Posterior vena cava (tissue), 2 donors: Measurements from ENCODE around the gene MDM1. TPM values are rescaled to one million over a fixed set of nuclear protein-coding genes. Genes with fewer than 3 reads are reported as not detected.

Source experiments
- DNase-seq: peaks from one replicate; pipeline ENCODE4 v3.0.0-alpha.2; 2020; ENCODE audit warnings: low spot score
- intact Hi-C, 2 donors: fragments of 100-400 bp; cut with DNase I; formaldehyde crosslinking; loops; one replicate each; pipeline versions ENCODE4 v1.14.1 to v1.14.2; 2022 to 2023
- total RNA-seq, 2 donors: library from RNA; stranded (reverse); fragmentation: NEBNext Ultra II Directional; extraction: Animal tissue kit (Norgen Biotek cat#: 25700); gene quantifications; one replicate each; pipeline ENCODE4 v1.2.1, GENCODE V29; 2021
- donor health status: DM: yes; HTN: yes; CAD: no.
- donor health status: DM: yes; HTN: yes; CAD: no.

The MDM1 gene
- total RNA-seq, 2 donors from 2014 or later = 11.2 to 12.6 TPM

DNA sequence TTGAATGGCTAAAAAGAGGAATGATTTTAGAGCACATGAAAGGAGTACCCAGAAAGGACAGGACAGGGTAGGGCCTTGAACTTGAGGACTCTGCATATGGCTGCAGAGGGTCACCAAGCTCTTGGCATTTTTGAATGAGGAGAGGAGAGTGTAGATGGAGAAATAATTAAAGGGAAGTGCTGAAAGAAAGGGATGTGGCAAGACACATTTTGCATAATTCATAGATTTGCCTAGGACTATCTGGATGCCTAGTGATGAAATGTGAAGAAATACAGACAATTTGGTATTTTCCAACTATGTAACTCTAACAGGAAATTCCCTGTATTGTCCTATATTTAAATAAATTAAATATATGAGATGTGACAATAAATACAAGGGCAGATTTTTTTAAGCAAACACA lies 27.5 kb upstream of the MDM1 start:
- no peak for DNase-seq
- intact Hi-C loops = loop anchor here in 1 of 2 donors (5.0 kb wide), 2 partner anchors 48 to 328 kb away; partner anchors contain the start of gene NUP107

GRCh38 chr12:68358532-68359485 lies 26.6 kb upstream of the MDM1 start:
- no peak for DNase-seq
- intact Hi-C loops = loop anchor here in 1 of 2 donors (5.0 kb wide), 1 partner anchor 328 kb away; the partner anchor contains the start of gene NUP107

DNA sequence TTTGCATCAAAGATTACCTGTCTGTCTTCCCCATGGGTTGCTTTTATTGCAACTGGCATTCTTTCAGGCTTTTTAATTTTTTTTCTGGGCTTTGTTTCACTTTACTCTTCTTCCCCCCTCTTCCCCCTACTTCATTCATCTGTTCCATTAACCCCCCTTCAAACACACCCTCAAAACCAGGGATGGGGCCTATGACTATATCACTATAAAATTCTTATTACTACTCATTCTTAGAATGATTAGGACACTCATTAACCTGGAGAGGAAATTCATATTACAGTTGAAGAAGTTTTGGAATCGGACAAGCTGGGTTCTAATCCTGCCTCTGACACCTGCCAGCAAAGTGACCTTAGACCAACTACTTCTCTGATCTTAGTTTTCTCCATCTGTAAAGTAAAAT lies 24.8 kb upstream of the MDM1 start:
- intact Hi-C loops = loop anchor here in 1 of 2 donors (5.0 kb wide), 1 partner anchor 330 kb away; the partner anchor contains the start of gene NUP107
- DNase-seq = no peak

DNA sequence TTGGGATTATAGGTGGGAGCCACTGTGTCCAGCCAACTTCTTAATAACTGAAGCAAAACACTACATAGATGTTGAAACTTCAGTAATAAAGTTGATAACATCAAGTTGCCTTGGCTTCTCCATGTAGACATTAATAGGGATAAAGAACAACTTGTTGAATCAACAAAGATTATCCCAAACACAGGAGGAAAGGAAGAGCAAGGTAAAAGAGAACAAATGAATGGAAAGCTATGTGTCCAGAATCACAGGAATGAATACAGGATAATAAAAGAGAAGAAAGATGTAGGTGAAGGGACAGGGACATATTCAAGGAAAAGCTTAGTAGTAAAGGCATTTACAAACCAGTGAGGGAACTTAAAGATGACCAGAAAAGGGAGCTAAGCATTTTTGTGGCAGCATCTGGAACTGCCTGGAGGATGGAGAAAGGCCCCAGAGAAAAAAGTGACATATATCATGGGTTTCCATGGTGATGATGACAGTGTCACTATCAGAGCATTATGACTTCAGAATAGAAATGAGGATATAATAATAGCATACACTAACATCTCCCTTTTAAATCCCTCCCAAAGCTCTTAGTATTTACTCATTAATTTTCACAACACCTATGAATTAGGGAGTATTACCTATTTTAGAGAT lies 24.0 kb upstream of the MDM1 start:
- DNase-seq = no peak
- intact Hi-C loops = loop anchor here in 1 of 2 donors (5.0 kb wide), 1 partner anchor 331 kb away; the partner anchor contains the start of gene NUP107

DNA sequence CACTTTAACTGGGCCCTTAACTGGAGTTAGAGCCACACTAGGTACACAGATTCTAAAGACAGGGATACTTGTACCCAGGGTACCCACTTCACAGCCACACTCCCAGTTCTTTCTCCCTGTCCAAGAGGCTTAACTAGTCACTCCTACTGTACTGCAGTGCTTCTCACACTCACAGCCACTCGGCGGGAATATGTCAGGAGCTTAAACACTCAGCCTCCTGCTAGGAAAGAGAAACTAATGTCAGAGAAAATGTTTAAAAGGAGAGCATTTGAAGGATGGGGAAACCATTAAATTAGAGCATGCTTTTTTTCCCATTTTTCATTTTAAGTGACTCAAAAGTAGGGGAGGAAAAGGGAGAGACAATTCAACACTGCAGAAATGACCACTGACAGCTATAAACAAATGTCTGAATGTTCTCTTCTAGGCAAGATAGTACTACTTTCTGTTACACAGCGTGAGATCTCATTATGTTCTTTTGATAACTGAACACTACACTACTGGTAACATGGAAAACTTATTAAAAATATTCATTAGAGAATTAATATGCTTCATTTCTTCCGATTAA lies 22.9 kb upstream of the MDM1 start:
- intact Hi-C loops = loop anchor here in 1 of 2 donors (5.0 kb wide), 1 partner anchor 332 kb away; the partner anchor contains the start of gene NUP107

GRCh38 chr12:68352067-68352466 lies 19.9 kb upstream of the MDM1 start:
- intact Hi-C loops = no loop called here

More for the DNA sequence above, 22.9 kb upstream of the MDM1 start:
- DNase-seq = no peak

DNA sequence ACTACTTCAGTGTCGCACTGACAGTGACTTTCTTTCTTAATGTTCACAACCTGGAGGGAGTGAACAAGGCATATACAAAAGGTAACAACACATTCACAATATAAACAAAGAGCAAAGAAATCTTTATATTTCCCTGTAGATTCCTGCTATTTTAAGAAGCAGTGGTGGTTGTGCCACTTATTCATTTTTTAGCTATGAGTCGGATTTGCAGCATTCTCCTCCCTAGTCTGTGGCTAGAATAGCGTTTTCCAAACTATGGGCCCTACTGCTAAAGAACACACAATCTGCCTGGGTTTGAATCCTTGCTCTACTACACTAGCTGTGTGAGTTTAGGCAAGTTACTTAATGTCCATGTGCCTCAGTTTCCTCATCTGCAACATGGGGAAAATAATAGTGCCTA lies 18.6 kb upstream of the MDM1 start:
- intact Hi-C loops = no loop called here
- DNase-seq = no peak

More at GRCh38 chr12:68352067-68352466, 19.9 kb upstream of the MDM1 start:
- no peak for DNase-seq

DNA sequence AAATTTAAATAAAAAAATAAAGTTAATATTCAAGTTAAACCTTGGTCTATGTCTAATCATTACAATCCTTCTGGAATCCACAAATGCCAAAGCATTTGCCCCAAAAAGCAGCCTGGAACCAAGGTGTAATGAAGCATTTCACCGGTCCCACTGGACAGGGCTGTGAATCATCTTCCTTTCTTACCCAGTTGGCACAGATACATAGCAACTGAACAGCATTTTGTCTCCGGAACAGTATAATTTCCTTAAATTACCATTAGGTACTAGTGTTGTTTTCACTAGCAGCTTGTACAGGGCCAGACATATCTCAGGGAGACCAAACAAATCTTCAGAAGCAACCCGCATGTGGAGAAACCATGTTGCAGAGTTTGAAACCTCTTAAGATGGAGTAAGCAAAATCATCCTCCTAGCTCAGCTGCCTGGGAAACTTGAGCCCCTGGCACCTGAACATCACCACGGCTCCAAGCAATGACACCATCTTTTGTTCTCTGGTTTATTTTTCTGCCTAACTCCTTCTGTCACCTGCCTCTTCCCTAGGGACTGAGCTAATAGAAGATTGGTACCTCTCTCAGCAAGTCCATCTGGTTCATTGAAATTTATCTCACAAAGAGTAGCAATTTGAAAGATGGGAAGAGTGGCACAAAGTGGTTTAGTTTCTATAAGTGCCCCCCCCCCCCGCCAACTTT lies 17.9 kb upstream of the MDM1 start:
- DNase-seq = no peak
- intact Hi-C loops = no loop called here

GRCh38 chr12:68349220-68349621 lies 17.1 kb upstream of the MDM1 start:
- no peak for DNase-seq
- intact Hi-C loops = no loop called here

DNA sequence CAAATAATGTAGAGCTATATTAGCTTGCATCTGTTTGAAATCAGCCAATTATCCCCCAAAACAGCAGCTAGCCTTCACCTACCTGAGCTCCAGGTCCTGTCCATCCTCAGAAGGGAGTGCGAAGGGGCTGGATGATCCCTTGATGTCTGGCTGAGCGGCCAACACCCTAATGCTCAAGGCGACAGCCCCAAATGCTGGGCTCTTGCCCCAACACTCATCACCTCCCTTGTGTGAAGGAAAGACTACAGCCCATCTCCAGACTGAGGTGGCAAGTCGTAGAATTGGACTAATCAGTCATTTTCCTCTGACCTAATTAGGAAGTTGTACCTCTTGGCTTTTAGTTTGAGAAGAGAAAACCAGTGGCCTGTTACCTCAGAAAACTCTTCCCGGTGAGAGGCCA lies 16.3 kb upstream of the MDM1 start:
- intact Hi-C loops = no loop called here
- no peak for DNase-seq

DNA sequence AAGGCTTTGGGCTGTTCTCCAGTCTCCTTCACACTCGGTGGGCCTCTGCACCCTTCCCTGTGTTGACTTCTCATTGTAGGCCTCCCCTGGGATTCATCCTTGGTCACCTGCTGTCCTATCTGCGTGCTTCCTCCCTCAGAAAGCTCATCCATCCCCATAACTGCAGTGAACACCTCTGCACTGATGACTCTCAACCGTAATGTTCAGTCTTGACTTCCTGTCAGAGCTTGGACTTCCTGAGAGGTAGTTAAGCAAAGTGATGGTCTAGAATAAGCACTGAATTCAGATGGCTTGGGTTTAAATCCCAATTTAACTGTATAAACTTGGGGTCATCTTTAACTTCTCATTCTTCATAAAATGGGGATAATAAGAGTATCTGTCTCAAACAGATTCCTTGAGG lies 13.6 kb upstream of the MDM1 start:
- no peak for DNase-seq
- intact Hi-C loops = no loop called here

- DNase-seq = no peak
- intact Hi-C loops = no loop called here
Measured at GRCh38 chr12:68344126-68344525, 12.0 kb upstream of the MDM1 start.

DNA sequence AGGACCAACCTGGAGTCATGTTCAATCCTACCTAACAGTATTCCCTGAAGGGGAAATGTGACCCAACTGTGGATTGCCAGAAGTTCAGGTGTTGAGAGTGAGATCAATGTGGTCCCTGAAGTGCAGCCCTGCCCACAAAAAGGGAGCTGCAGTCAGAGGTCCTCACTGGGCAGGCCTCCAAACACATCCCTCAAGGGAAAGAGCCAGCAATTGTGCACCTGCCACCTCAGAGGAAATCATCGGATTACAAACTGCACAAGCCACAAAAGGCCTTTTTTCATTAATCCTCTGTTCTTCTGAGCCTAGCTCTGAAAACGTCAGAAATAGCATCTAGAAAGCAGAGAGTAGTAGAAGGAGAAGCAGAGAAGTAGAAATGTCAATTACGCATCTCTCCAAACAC lies 10.8 kb upstream of the MDM1 start:
- intact Hi-C loops = no loop called here
- DNase-seq = no peak

DNA sequence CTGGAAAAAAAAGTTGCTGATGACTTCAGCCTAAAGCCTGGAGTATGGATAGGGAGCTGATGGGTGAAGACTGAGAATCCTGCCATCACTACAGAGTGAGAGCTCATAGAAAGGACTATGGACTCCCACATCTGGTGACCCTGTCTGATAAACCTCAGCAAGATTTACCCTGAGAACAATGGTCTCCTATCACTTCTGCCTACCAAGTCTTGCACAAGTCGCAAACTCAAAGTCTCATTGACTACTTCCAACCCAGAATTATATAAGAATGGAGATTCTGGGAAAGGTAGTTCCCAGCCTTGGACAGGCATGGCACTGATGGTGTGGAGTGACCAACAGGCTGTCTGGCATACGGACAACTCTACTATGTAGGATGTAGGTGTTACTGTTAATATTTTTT lies 9.7 kb upstream of the MDM1 start:
- DNase-seq = no peak
- intact Hi-C loops = no loop called here

GRCh38 chr12:68340404-68341270 lies 8.5 kb upstream of the MDM1 start:
- intact Hi-C loops = no loop called here
- DNase-seq = no peak

DNA sequence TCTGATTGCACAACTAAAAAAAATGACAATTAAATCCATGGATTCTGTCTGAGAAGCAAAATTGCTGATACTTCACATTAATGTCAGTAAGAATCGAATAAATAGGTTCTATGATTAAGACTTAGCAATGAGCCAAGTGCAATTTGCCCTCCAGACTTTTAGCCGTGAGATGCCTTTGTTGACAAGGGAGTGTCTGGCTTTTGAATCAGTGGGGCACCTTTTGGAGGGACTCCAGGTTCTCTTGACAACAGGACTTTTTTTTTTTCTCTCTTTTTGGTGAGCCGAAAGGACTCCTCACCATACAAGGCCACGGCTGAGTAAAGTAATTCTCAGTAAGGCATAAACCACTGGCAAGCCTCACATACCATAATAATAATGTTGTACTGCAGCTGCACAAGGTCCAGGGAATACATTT lies 4.7 kb upstream of the MDM1 start:
- DNase-seq = no peak
- intact Hi-C loops = no loop called here

DNA sequence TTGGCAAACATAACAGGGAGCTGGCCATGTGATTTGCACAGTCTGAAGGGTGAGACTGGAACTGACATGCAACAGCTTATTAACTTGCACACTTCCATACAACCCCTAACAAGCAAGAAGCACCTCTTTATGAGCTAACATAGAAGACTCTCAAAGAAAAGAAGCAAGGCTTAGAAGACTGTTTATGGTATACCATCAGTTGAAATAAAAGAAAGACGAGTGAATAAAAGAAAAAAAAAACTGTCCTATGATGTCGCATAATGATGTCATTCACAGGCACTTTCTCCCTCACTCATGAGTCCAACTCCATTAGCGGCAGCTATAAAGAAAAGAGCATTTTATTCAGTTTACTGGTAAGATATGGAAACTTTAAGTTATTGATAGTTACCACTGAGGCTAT lies 3.3 kb upstream of the MDM1 start:
- DNase-seq = no peak
- intact Hi-C loops = loop anchor here in 1 of 2 donors (1.0 kb wide), 1 partner anchor 45 kb away; no protein-coding TSS in a partner anchor

- no peak for DNase-seq
- intact Hi-C loops = no loop called here
Measured at GRCh38 chr12:68334132-68334531, 2.0 kb upstream of the MDM1 start.
